HFFc6 (cell line): ENCODE data around the gene FOXO1. TPM values are rescaled to one million over a fixed set of nuclear protein-coding genes. Genes with fewer than 3 reads are reported as not detected.

Source experiments
- DNase-seq: peaks from one replicate; pipeline ENCODE4 v3.0.0-alpha.2; 2018
- H3K27ac Mint-ChIP-seq: 2 replicates; pipeline ENCODE4 v1.8.0; 2020; ENCODE audit warnings: mild to moderate bottlenecking, mixed read lengths
- H3K27me3 Mint-ChIP-seq: 2 replicates; pipeline ENCODE4 v1.8.0; 2021; ENCODE audit warnings: mild to moderate bottlenecking, moderate library complexity, mixed read lengths; ENCODE audit not compliant: insufficient read depth
- H3K36me3 Mint-ChIP-seq: 2 replicates; pipeline ENCODE4 v1.8.0; 2021; ENCODE audit warnings: low read depth, mixed read lengths
- H3K4me1 Mint-ChIP-seq: 2 replicates; pipeline ENCODE4 v1.8.0; 2020; ENCODE audit warnings: low read depth, mixed read lengths
- H3K4me3 Mint-ChIP-seq: 2 replicates; pipeline ENCODE4 v1.8.0; 2020; ENCODE audit warnings: mild to moderate bottlenecking, moderate library complexity, mixed read lengths
- H3K9me3 Mint-ChIP-seq: 2 replicates; pipeline ENCODE4 v1.8.0; 2020; ENCODE audit warnings: mild to moderate bottlenecking, mixed read lengths
- total RNA-seq, 6 experiments: library from RNA; stranded (reverse); fragmentation: NEBNext Ultra II Directional; extraction: Animal tissue kit (Norgen Biotek cat#: 25700); gene quantifications; 2 replicates in 1 of 6; 3 replicates in 5 of 6; pipeline ENCODE4 v1.2.3, GENCODE V29; 2021
- TF ChIP-seq, protein P1 (sequence below): fragments of 200-600 bp; sonication (generic); IDR thresholded peaks from 2 replicates; pipeline ENCODE4 v1.5.0; 2021; ENCODE audit warnings: antibody characterized with exemption, mild to moderate bottlenecking

Gene FOXO1
- total RNA-seq, 6 experiments from 2014 or later, result 0.48 to 1.1 (median 0.63) TPM

GRCh38 chr13:40604135-40604534, 62.3 kb downstream of the FOXO1 start:
- Mint-ChIP-seq H3K4me1 (no peaks in the 10 kb centered on the region), H3K9me3 (no peaks in the 10 kb centered on the region), H3K4me3 (no peak overlapping the region), H3K36me3 (no peaks in the 10 kb centered on the region), H3K27ac (no peak overlapping the region), H3K27me3 (peaks cover 2% of the 10 kb centered on the region)
- no peak for DNase-seq
- TF ChIP-seq, protein P1, sequence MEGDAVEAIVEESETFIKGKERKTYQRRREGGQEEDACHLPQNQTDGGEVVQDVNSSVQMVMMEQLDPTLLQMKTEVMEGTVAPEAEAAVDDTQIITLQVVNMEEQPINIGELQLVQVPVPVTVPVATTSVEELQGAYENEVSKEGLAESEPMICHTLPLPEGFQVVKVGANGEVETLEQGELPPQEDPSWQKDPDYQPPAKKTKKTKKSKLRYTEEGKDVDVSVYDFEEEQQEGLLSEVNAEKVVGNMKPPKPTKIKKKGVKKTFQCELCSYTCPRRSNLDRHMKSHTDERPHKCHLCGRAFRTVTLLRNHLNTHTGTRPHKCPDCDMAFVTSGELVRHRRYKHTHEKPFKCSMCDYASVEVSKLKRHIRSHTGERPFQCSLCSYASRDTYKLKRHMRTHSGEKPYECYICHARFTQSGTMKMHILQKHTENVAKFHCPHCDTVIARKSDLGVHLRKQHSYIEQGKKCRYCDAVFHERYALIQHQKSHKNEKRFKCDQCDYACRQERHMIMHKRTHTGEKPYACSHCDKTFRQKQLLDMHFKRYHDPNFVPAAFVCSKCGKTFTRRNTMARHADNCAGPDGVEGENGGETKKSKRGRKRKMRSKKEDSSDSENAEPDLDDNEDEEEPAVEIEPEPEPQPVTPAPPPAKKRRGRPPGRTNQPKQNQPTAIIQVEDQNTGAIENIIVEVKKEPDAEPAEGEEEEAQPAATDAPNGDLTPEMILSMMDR, result no peak

- peaks cover 2% of the 10 kb centered on the region for H3K27me3 Mint-ChIP-seq
- H3K4me1 Mint-ChIP-seq, result no peaks in the 10 kb centered on the region
- no peaks in the 10 kb centered on the region for H3K9me3 Mint-ChIP-seq
- no peak for DNase-seq
- TF ChIP-seq, protein P1, result no peak
- no peak overlapping the region for H3K27ac Mint-ChIP-seq
- H3K4me3 Mint-ChIP-seq, result no peak overlapping the region
- H3K36me3 Mint-ChIP-seq, result no peaks in the 10 kb centered on the region
These were observed 66.2 kb downstream of the FOXO1 start for GRCh38 chr13:40600149-40600751.

- no peak for DNase-seq
- no peaks in the 10 kb centered on the region for H3K36me3 Mint-ChIP-seq
- H3K27ac Mint-ChIP-seq, result no peak overlapping the region
- H3K4me1 Mint-ChIP-seq, result no peaks in the 10 kb centered on the region
- TF ChIP-seq, protein P1, result no peak
- H3K9me3 Mint-ChIP-seq, result no peaks in the 10 kb centered on the region
- peaks cover 2% of the 10 kb centered on the region for H3K27me3 Mint-ChIP-seq
- H3K4me3 Mint-ChIP-seq, result no peak overlapping the region
These were observed 66.7 kb downstream of the FOXO1 start for GRCh38 chr13:40599747-40600146.

- no peak for DNase-seq
- Mint-ChIP-seq H3K27me3 (peaks cover 2% of the 10 kb centered on the region), H3K9me3 (no peaks in the 10 kb centered on the region), H3K27ac (no peak overlapping the region), H3K4me1 (no peaks in the 10 kb centered on the region), H3K36me3 (no peaks in the 10 kb centered on the region), H3K4me3 (no peak overlapping the region)
- TF ChIP-seq, protein P1, result no peak
These were observed 67.3 kb downstream of the FOXO1 start for GRCh38 chr13:40599124-40599523.

DNA sequence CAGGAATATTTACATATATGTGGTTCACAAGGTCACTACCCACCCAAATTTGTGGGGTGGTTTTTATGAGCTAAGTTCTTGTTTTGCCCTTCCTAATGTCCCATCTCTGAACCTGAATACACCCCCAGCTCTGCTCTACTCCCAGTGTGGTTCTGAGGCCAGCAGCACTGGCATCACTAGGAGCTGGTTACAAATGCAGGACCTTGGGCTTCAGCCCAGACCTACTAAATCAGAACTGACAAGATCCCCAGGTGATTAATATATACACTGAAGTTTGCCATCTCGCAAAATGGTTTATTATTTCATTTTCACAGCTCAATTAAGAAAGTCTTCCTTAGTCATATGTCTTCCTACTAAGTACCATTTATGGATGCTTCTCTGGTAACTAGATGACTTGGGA, 67.9 kb downstream of the FOXO1 start:
- Mint-ChIP-seq H3K27ac (no peak overlapping the region), H3K9me3 (no peaks in the 10 kb centered on the region), H3K4me1 (no peaks in the 10 kb centered on the region), H3K4me3 (no peak overlapping the region), H3K27me3 (no peaks in the 10 kb centered on the region; the same call in none of the 2 replicates), H3K36me3 (no peaks in the 10 kb centered on the region)
- TF ChIP-seq, protein P1, result no peak
- DNase-seq, result no peak
